ENCODE results near the gene ARID5B.

- no peak for TF ChIP-seq CTCF (IDR thresholded peaks at IDR 0.05; ENCODE audit: poor library complexity, severe bottlenecking)
- no peak for TF ChIP-seq TAF1 (IDR thresholded peaks at IDR 0.05; ENCODE audit: low read depth)
- TF ChIP-seq MXI1 (conservative IDR thresholded peaks at IDR 0.05; ENCODE audit: poor library complexity, severe bottlenecking), result no peak
- TF ChIP-seq RAD21 (conservative IDR thresholded peaks at IDR 0.05), result no peak
- TF ChIP-seq SMC3 (conservative IDR thresholded peaks at IDR 0.05; ENCODE audit: poor library complexity), result no peak
- peak; percentile 33 for TF ChIP-seq EP300 (conservative IDR thresholded peaks at IDR 0.05; ENCODE audit: poor library complexity, severe bottlenecking)
- TF ChIP-seq REST (IDR thresholded peaks at IDR 0.05; ENCODE audit: borderline replicate concordance), result no peak
- no peak for TF ChIP-seq EZH2 (IDR thresholded peaks at IDR 0.05; ENCODE audit: borderline replicate concordance, insufficient read depth, low read length, poor library complexity, severe bottlenecking)
- TF ChIP-seq POLR2AphosphoS5 (IDR thresholded peaks at IDR 0.05), result peak; percentile 46
These were observed 132.7 kb downstream of the ARID5B start for GRCh38 chr10:62034096-62034640.

Measured in neural cell (in vitro differentiated cells).